Epithelial cell of esophagus (primary cell): Measurements from ENCODE around the gene MBNL1.

Source experiments
- DNase-seq: peaks from one replicate; pipeline ENCODE4 v3.0.0; 2010; ENCODE audit warnings: low read depth
- H3K4me3 ChIP-seq: 2 replicates; pipeline ENCODE4 v1.5.1; 2011; ENCODE audit warnings: mild to moderate bottlenecking, low read length, control low read depth
- TF ChIP-seq, protein P1 (sequence below): IDR thresholded peaks from 2 replicates; pipeline ENCODE4 v1.5.1; 2011; ENCODE audit warnings: low read depth, mild to moderate bottlenecking, low read length, control low read depth, inconsistent platforms; ENCODE audit not compliant: insufficient read depth; ENCODE audit errors: missing control alignments

Gene MBNL1

DNA sequence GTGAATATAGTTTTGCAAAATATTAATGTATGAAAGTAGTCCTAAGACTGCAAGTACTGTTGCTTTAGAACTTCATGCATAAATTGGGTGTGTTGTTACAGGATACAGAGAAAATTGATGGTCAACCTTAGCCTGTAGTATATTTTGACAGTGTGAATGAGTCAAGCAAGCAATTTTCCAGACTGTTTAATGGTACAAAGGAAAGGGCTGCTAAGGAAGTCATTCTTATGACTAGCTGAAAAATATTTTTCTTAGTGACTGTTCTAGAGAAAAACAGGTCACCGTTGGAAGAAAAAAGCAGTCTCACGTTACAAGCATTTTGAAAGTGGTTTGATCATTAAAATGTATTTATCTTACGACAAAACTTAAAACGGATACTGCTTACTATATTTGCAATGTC is 49.2 kb downstream of the MBNL1 start:
- DNase-seq = peak; percentile 8
- H3K4me3 ChIP-seq = no peak overlapping the region
- TF ChIP-seq, protein P1, sequence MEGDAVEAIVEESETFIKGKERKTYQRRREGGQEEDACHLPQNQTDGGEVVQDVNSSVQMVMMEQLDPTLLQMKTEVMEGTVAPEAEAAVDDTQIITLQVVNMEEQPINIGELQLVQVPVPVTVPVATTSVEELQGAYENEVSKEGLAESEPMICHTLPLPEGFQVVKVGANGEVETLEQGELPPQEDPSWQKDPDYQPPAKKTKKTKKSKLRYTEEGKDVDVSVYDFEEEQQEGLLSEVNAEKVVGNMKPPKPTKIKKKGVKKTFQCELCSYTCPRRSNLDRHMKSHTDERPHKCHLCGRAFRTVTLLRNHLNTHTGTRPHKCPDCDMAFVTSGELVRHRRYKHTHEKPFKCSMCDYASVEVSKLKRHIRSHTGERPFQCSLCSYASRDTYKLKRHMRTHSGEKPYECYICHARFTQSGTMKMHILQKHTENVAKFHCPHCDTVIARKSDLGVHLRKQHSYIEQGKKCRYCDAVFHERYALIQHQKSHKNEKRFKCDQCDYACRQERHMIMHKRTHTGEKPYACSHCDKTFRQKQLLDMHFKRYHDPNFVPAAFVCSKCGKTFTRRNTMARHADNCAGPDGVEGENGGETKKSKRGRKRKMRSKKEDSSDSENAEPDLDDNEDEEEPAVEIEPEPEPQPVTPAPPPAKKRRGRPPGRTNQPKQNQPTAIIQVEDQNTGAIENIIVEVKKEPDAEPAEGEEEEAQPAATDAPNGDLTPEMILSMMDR = no peak

DNA sequence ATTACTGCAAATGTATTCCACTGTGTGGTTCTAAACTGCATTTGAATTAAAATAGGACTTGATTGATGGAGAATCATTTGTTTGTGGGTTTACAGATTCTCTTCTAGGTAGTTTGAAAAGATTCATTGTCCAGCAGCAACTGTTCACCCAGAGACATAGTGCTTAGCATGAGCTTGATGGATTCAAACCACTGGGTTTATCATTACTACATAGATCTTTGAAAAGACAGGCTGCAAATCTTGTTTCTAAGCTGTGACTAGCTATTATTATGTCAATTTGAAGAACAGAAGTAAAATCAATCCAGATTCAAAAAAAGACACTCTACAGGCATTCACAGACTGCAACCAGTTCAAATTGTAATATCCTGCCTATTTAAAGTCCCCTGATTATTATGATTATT is 49.8 kb downstream of the MBNL1 start:
- DNase-seq = no peak
- TF ChIP-seq, protein P1 = no peak
- H3K4me3 ChIP-seq = no peak overlapping the region

DNA sequence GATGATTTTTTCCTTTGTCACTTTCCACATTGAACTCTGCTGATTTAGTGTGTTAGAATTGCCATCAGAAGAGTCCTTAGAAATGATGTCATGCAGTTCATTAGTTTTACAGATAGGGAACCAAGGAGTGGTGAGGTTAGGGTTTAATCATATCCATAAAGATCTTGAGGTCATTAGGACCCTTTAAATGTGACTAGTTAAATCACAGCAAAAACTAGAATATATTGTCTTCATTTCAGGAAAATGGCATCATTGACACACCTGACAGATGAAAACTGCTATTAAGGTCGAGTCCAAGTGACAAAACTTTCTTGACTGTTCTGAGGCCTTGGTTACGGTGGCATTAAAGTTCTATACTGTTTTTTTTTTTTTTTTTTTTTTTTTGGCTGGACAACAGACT is 50.5 kb downstream of the MBNL1 start:
- no peak overlapping the region for H3K4me3 ChIP-seq
- TF ChIP-seq, protein P1 = no peak
- DNase-seq = no peak

DNA sequence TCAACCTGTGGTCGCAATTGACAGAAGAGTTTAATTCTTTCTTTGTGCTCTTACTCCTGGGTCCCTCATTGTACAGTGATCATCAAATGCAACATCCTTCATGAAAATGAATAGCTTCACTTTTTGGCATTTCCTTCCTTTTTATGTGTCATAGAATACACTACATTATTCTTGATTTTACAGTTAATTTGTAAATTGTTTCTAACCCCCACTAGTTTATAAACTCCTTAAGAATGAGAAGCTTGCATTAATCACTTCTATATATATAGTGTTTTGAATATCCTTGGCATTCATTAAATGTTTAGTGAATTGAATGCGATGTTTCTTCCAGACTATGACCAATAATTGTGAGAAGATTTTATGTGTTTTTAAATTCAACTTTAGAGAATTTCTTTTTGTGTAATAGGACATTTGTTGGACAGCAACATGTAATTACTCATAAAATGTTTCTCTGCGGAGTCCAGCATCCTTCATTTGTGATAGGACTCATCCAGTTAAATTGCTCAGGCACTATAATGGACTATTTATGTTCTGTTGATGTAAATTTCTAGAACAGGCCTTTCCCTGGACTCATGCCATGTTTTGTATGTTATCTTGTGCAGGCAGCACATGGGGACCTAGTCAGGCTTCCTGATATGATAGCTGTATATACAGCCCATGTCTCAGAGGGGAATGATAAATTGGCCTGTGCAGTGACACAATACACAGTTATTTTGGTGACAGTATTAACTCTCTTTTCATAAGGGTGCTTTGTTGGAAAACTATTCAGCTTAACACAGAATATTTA is 51.3 kb downstream of the MBNL1 start:
- H3K4me3 ChIP-seq = no peak overlapping the region
- TF ChIP-seq, protein P1 = no peak
- no peak for DNase-seq

DNA sequence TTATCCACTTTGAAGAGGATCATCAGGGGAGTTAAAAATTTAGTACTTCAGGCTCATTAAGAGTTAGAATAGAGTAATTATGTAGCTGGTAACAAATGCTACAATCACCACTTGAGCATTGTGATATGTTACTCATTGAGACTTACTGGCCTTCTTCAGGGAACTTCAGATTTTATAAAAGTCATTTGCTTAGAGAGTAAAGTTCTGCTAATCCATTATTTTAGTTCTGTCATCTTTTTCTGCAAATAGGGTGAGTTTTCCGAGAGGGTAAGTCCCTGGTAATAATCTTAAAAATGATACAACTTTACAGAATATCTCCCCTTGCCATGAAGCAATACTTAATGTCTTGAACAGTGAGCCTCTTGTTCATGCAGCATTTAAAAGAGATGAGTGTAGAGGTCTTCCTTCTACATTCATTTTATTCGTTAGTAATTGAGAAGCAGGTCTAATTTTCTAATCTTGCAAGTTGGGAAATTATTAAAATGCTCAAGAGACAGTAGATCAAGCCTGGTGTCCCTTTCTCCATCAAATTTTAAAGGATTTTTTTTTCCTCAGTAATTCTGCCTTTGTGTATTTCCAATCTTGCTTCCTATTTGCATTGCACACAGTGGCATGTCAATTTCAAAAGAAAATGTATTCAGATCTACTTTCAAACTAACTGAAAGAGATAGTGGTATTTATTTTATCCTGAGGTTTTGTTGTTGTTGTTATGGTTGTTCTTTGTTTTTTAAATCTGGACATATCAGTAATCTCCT is 52.6 kb downstream of the MBNL1 start:
- TF ChIP-seq, protein P1 = no peak

DNA sequence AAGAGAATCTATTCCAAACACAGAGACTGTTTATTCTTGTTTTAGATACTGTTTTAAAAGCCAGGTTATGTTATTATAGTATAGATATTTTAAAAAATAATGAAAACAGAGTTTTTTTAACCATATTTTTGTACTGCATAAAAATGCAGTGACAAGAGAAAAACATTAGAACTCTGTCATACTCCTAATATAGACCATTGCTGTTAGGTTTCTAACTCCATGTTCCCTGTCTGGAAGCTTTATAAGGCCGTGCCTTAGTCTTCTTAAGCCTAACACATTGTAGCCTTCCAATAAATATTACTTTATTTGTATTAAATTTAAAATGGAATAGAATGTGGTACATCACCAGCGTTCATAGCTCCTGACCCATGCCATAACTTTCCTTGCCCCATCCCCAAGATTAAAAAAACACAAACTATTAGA is 53.2 kb downstream of the MBNL1 start:
- TF ChIP-seq, protein P1 = no peak
- H3K4me3 ChIP-seq = no peak overlapping the region
- DNase-seq = no peak

More for the DNA sequence above, 52.6 kb downstream of the MBNL1 start:
- no peak overlapping the region for H3K4me3 ChIP-seq
- DNase-seq = no peak
